Mesenchymal stem cell (in vitro differentiated cells and primary cell): ENCODE results near the gene NFATC2.

Experiments used
- DNase-seq: peaks from one replicate; pipeline ENCODE4 v3.0.0-alpha.2; 2013
- H2AFZ ChIP-seq: one replicate; pipeline ENCODE4 v1.6.1; 2013; ENCODE audit warnings: low read depth, mild to moderate bottlenecking, control low read depth, inconsistent platforms, low read length, moderate library complexity
- H2AK5ac ChIP-seq: 2 replicates; pipeline ENCODE4 v1.6.1; 2013; ENCODE audit warnings: low read length, moderate library complexity, mild to moderate bottlenecking, inconsistent platforms; ENCODE audit not compliant: severe bottlenecking
- H2BK120ac ChIP-seq: one replicate; pipeline ENCODE4 v1.6.1; 2013; ENCODE audit warnings: low read depth, mild to moderate bottlenecking, inconsistent platforms, low read length, moderate library complexity
- H2BK12ac ChIP-seq, 2 experiments: one replicate each; pipeline ENCODE4 v1.6.1; 2013; ENCODE audit warnings: inconsistent platforms in 2 of 2, low read length in 2 of 2, mild to moderate bottlenecking in 2 of 2, moderate library complexity in 2 of 2, control low read depth in 1 of 2
- H2BK15ac ChIP-seq: one replicate; pipeline ENCODE4 v1.6.1; 2013; ENCODE audit warnings: mild to moderate bottlenecking, low read depth, inconsistent platforms; ENCODE audit not compliant: poor library complexity, severe bottlenecking
- H2BK5ac ChIP-seq: 2 replicates; pipeline ENCODE4 v1.6.1; 2013; ENCODE audit warnings: low read depth, mild to moderate bottlenecking, low read length, control low read depth, inconsistent platforms; ENCODE audit not compliant: poor library complexity, severe bottlenecking
- H3K14ac ChIP-seq, 2 experiments: one replicate each; pipeline ENCODE4 v1.6.1; 2013; ENCODE audit warnings: inconsistent platforms in 2 of 2, low read length in 2 of 2, control low read depth in 1 of 2, mild to moderate bottlenecking in 1 of 2, moderate library complexity in 1 of 2
- H3K18ac ChIP-seq, 2 experiments: one replicate each; pipeline ENCODE4 v1.6.1; 2013; ENCODE audit warnings: inconsistent platforms in 2 of 2, low read length in 2 of 2, control low read depth in 1 of 2, low read depth in 1 of 2, mild to moderate bottlenecking in 1 of 2
- H3K23ac ChIP-seq, 2 experiments: one replicate each; pipeline ENCODE4 v1.6.1; 2013; ENCODE audit warnings: inconsistent platforms in 2 of 2, low read length in 2 of 2, mild to moderate bottlenecking in 2 of 2, moderate library complexity in 2 of 2, control low read depth in 1 of 2
- H3K27ac ChIP-seq: 2 replicates; pipeline ENCODE4 v1.5.1; 2013; ENCODE audit warnings: mild to moderate bottlenecking, moderate library complexity, low read length, control low read depth, inconsistent platforms; ENCODE audit not compliant: poor library complexity, severe bottlenecking
- H3K27me3 ChIP-seq, 2 experiments: 2 replicates each; pipeline versions ENCODE4 v1.6.1 to v1.7.0; 2013; ENCODE audit warnings: low read length in 2 of 2, mild to moderate bottlenecking in 2 of 2, moderate library complexity in 2 of 2, control low read depth in 1 of 2, inconsistent platforms in 1 of 2; ENCODE audit not compliant: control insufficient read depth in 1 of 2, insufficient read depth in 1 of 2
- H3K36me3 ChIP-seq, 2 experiments: 2 replicates each; pipeline versions ENCODE4 v1.6.1 to v1.7.0; 2013; ENCODE audit warnings: low read length in 2 of 2, control low read depth in 1 of 2, inconsistent platforms in 1 of 2, low read depth in 1 of 2, mild to moderate bottlenecking in 1 of 2; ENCODE audit not compliant: insufficient read depth in 2 of 2, control insufficient read depth in 1 of 2
- H3K4ac ChIP-seq, 2 experiments: one replicate each; pipeline ENCODE4 v1.6.1; 2013; ENCODE audit warnings: inconsistent platforms in 2 of 2, low read length in 2 of 2, mild to moderate bottlenecking in 2 of 2, moderate library complexity in 2 of 2, control low read depth in 1 of 2, low read depth in 1 of 2
- H3K4me1 ChIP-seq: 2 replicates; pipeline ENCODE4 v1.6.1; 2013; ENCODE audit warnings: low read depth, low read length, control low read depth; ENCODE audit not compliant: control insufficient read depth, insufficient read depth
- H3K4me2 ChIP-seq: 2 replicates; pipeline ENCODE4 v1.6.1; 2013; ENCODE audit warnings: low read length, mild to moderate bottlenecking, inconsistent platforms; ENCODE audit not compliant: poor library complexity, severe bottlenecking
- H3K4me3 ChIP-seq, 2 experiments: 2 replicates each; pipeline versions ENCODE4 v1.5.1 to v1.7.0; 2013; ENCODE audit warnings: low read length in 2 of 2, mild to moderate bottlenecking in 2 of 2, control low read depth in 1 of 2, low read depth in 1 of 2; ENCODE audit not compliant: insufficient read depth in 1 of 2
- H3K79me1 ChIP-seq: replicated peaks from 2 replicates; pipeline ENCODE4 v1.6.1; 2013; ENCODE audit warnings: mild to moderate bottlenecking, control low read depth, low read length, inconsistent platforms; ENCODE audit not compliant: poor library complexity, severe bottlenecking
- H3K9ac ChIP-seq: 2 replicates; pipeline ENCODE4 v1.7.0; 2013; ENCODE audit warnings: mild to moderate bottlenecking, low read length, moderate library complexity
- H3K9me3 ChIP-seq: 2 replicates; pipeline ENCODE4 v1.7.0; 2013; ENCODE audit warnings: mild to moderate bottlenecking, low read length; ENCODE audit not compliant: control insufficient read depth
- H4K8ac ChIP-seq: one replicate; pipeline ENCODE4 v1.6.1; 2013; ENCODE audit warnings: inconsistent platforms, mild to moderate bottlenecking, low read length, moderate library complexity
- H4K91ac ChIP-seq: one replicate; pipeline ENCODE4 v1.6.1; 2013; ENCODE audit warnings: mild to moderate bottlenecking, low read length, inconsistent platforms
- WGBS: methylation state at CpG from one replicate; pipeline ENCODE4 v1.1.7; 2013; ENCODE audit warnings: mixed read lengths; 5-methylcytosine and 5-hydroxymethylcytosine counted together

The NFATC2 gene

DNA sequence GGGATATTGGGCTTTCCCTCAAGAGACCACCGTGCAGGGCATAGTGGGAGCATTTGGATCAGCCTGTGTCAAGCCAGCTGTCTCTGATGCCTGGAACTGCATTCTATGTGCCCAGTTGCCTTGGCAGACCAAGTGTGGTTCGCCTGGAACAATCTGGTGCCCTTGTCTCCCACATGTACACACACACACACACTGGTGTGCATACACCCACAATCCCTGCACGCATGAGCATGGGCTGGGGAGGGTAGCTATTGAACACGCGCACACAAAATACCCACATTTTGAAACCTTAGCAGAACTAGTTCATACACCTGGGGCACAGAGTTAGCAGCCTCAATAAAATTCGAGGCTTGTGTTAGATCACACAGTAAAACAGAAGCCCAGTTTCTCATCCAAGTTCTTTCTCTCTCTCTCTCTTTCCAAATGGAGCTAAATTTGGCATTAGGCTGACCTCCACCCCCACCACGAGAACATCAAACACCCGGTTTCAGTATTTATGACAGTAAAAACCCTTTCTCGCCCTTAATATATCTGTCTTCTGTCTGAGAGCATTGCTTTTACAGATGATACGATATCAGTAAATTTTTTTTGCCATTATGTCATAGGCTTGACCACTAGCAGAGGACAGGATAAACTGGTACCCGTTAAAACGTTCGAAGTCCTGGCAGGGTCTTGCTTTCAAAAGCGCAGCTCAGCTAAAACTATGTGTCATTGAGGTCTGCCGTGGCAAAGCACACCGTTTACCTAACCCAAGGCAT lies 18.2 kb upstream of the NFATC2 start:
- peak; percentile 43 for DNase-seq
- Histone ChIP-seq H3K23ac (no peak overlapping the region), H2AK5ac (no peak overlapping the region), H3K27me3 (peaks cover 22 to 23% of the 10 kb centered on the region in 2 experiments), H3K9ac (peak overlapping the region; percentile 97), H3K9me3 (no peaks in the 10 kb centered on the region), H3K4ac (peak overlapping the region in 1 of 2 experiments; percentile 5), H4K91ac (no peak overlapping the region), H3K14ac (peak overlapping the region in 1 of 2 experiments; percentile 22), H3K4me3 (peak overlapping the region in 1 of 2 experiments; percentile 40), H3K36me3 (no peaks in the 10 kb centered on the region), H2BK15ac (no peak overlapping the region), H3K27ac (no peak overlapping the region), H3K4me1 (peaks cover 22% of the 10 kb centered on the region), H2BK12ac (no peak overlapping the region), H2AFZ (no peak overlapping the region), H2BK5ac (no peak overlapping the region), H2BK120ac (no peak overlapping the region), H3K79me1 (no peaks in the 10 kb centered on the region), H4K8ac (no peak overlapping the region), H3K18ac (no peak overlapping the region), H3K4me2 (no peak overlapping the region)
- 54% methylated on average over 16 of the region's 16 CpGs for WGBS

DNA sequence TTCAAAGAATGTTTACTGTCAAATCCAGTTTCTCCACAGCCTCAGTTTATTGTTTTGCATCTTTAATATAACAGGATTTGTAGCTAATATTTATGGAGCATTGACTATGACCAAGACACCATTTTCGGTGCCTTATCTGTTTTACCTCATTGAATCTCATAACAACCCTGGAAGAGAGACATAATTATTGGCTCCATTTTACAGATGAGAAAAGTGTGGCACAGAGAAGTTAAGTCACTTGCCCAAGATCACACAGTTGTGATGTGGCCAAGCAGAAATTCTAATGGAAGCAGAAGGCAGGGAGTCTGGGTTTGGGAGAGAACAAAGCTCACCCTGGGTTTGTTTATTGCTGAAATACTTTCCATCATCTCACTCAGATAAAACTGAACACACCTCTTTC lies 17.5 kb upstream of the NFATC2 start:
- Histone ChIP-seq H3K4me2 (no peak overlapping the region), H3K4me1 (peaks cover 20% of the 10 kb centered on the region), H4K91ac (no peak overlapping the region), H2AFZ (no peak overlapping the region), H3K14ac (no peak overlapping the region), H3K9ac (peak overlapping the region; percentile 97), H2BK120ac (no peak overlapping the region), H3K27ac (no peak overlapping the region), H3K4me3 (no peak overlapping the region), H3K23ac (no peak overlapping the region), H2AK5ac (no peak overlapping the region), H3K4ac (no peak overlapping the region), H4K8ac (no peak overlapping the region), H2BK15ac (no peak overlapping the region), H2BK12ac (no peak overlapping the region), H2BK5ac (no peak overlapping the region), H3K79me1 (no peaks in the 10 kb centered on the region), H3K27me3 (peaks cover 22 to 23% of the 10 kb centered on the region in 2 experiments), H3K18ac (no peak overlapping the region), H3K9me3 (no peaks in the 10 kb centered on the region), H3K36me3 (no peaks in the 10 kb centered on the region)
- DNase-seq, result peak; percentile 32
- WGBS, result no CpG with 5 or more reads among the region's 1 CpG

DNA sequence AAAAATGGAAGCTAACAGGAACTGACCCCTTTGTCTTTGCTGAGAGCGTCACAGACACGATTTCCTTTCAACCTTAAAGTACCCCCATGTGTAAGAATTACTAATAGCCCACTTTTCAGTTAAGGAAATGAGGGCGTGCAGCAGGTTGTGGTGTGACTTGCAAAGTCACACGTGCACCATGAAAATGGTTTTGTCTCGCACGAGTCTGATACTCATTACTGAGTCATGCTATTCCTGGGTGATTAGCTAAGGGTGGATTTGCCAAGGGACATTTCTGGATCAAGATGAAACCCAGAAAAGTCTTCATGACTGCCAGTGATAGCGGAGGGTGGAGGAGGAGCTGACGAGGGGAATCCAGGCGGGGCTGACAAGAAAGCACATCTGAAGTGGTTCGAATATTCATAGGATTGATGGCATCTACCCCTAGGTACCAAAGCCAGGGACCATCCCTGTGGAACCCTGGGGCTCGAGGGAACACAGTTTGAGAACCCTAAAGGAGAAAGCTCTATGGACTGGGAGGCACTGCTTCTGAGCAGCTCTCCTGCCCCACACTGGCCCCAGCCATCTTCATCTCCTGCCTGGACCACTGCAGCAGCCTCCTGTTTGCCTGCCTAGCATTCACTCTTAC lies 12.1 kb upstream of the NFATC2 start:
- Histone ChIP-seq H3K27ac (no peak overlapping the region), H4K91ac (no peak overlapping the region), H3K79me1 (no peaks in the 10 kb centered on the region), H2AFZ (peak overlapping the region; percentile 7), H2BK120ac (no peak overlapping the region), H3K4ac (no peak overlapping the region), H2BK12ac (no peak overlapping the region), H3K4me2 (no peak overlapping the region), H3K9me3 (no peaks in the 10 kb centered on the region), H3K18ac (no peak overlapping the region), H4K8ac (no peak overlapping the region), H3K23ac (no peak overlapping the region), H3K14ac (no peak overlapping the region), H3K36me3 (no peaks in the 10 kb centered on the region), H3K27me3 (peaks cover 8 to 11% of the 10 kb centered on the region in 2 experiments), H2BK15ac (no peak overlapping the region), H3K4me1 (no peaks in the 10 kb centered on the region), H2BK5ac (no peak overlapping the region), H3K9ac (peak overlapping the region; percentile 68), H3K4me3 (peak overlapping the region in 1 of 2 experiments; percentile 7), H2AK5ac (no peak overlapping the region)
- DNase-seq, result peak; percentile 68
- 88% methylated on average over 10 of the region's 11 CpGs for WGBS

DNA sequence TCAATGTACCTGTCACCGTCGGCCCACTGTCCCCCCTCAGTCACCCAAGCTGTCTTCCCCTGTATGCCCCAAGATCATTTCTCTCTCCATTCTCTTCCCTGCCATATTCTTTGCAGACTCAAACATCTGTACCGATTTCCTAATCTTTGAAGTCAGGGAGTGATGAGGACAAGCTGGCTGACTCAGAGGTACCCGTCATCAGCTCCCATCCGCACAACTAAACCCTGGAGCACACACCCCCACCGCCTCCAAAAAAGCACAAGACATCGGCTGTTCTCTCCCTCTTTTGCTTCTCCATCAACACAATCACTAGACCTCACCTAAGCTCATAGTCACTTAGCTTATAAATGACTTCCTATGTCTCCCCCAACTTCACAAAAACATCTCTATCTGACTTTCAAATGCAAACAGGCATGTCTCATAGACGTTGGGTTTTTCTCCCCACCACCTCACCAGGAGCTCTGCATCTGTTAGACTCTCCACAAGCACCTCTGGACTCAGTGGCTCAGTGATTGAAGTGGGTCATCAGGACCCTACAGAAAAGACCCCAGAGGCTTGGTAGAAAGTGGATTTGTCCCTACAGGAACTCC lies 11.5 kb upstream of the NFATC2 start:
- Histone ChIP-seq H4K8ac (no peak overlapping the region), H3K27me3 (peaks cover 2 to 5% of the 10 kb centered on the region in 2 experiments), H3K9ac (peak overlapping the region; percentile 53), H3K9me3 (no peaks in the 10 kb centered on the region), H3K4me3 (peak overlapping the region in 1 of 2 experiments; percentile 7), H3K79me1 (no peaks in the 10 kb centered on the region), H2AK5ac (no peak overlapping the region), H3K4me2 (no peak overlapping the region), H3K14ac (no peak overlapping the region), H3K4ac (no peak overlapping the region), H3K4me1 (no peaks in the 10 kb centered on the region), H3K36me3 (no peaks in the 10 kb centered on the region), H2BK5ac (no peak overlapping the region), H2BK120ac (no peak overlapping the region), H2BK12ac (no peak overlapping the region), H3K27ac (no peak overlapping the region), H4K91ac (no peak overlapping the region), H2AFZ (no peak overlapping the region), H2BK15ac (no peak overlapping the region), H3K18ac (no peak overlapping the region), H3K23ac (no peak overlapping the region)
- 78% methylated on average over 8 of the region's 8 CpGs for WGBS
- peak; percentile 63 for DNase-seq
